C4-2B (cell line): ENCODE measurements around the gene KCNS3.

Experiments used
- H3K27ac ChIP-seq: fragments of 450-650 bp; 2 replicates; pipeline ENCODE4 v1.5.1; 2017
- CTCF ChIP-seq: fragments of 450-650 bp; conservative IDR thresholded peaks from 2 replicates; pipeline ENCODE4 v1.5.1; 2017; ENCODE audit warnings: mild to moderate bottlenecking
- ZFX ChIP-seq: fragments of 450-650 bp; IDR thresholded peaks from 2 replicates; pipeline ENCODE4 v1.6.1; 2017

Gene KCNS3

GRCh38 chr2:17878281-17879136 is at the start of gene KCNS3:
TSS of gene KCNS3 (plus strand) at chr2:17878667. CDS start at chr2:17931009, 52,342 bp downstream.
- H3K27ac ChIP-seq = peak within 1 kb of the TSS; percentile 77
- peak; percentile 32; the same call in 1 of the 2 replicates for TF ChIP-seq ZFX
- no peak for TF ChIP-seq CTCF

- no peak overlapping the region for H3K27ac ChIP-seq
- TF ChIP-seq CTCF (peak; percentile 95), ZFX (no peak)
Measured at GRCh38 chr2:17830053-17831034, 48.1 kb upstream of the KCNS3 start.

- TF ChIP-seq CTCF (no peak), ZFX (no peak)
- no peak overlapping the region for H3K27ac ChIP-seq
Measured at GRCh38 chr2:17835516-17835915, 43.0 kb upstream of the KCNS3 start.

GRCh38 chr2:17839959-17840358 is 38.5 kb upstream of the KCNS3 start:
- TF ChIP-seq ZFX (no peak), CTCF (no peak)

GRCh38 chr2:17843457-17843856 is 35.0 kb upstream of the KCNS3 start:
- H3K27ac ChIP-seq = no peak overlapping the region
- TF ChIP-seq CTCF (no peak), ZFX (no peak)

More at GRCh38 chr2:17839959-17840358, 38.5 kb upstream of the KCNS3 start:
- H3K27ac ChIP-seq = no peak overlapping the region

GRCh38 chr2:17845806-17846205 is 32.7 kb upstream of the KCNS3 start:
- H3K27ac ChIP-seq = no peak overlapping the region
- TF ChIP-seq ZFX (no peak), CTCF (no peak)
